RWPE1 (cell line): ENCODE data around the gene ITGA2.

Experiments
- CTCF ChIA-PET: fragments of 350-600 bp; sonication (Branson Sonifier 250); formaldehyde crosslinking; extraction: SDS; loops from one replicate; lab custom pipeline; 2021; lab: Yijun Ruan, JAX
- POLR2A ChIA-PET: fragments of 400-600 bp; formaldehyde crosslinking; extraction: SDS; loops from one replicate; lab custom pipeline; 2020; ENCODE audit warnings: antibody characterized with exemption; ENCODE audit not compliant: low non-redundant PET; lab: Yijun Ruan, JAX
- DNase-seq: peaks from one replicate; pipeline ENCODE4 v3.0.0; 2012; ENCODE audit warnings: low spot score
- H3K27ac ChIP-seq: fragments of 450-650 bp; 2 replicates; pipeline ENCODE4 v1.5.1; 2017
- CTCF ChIP-seq: fragments of 450-650 bp; conservative IDR thresholded peaks from 2 replicates; pipeline ENCODE4 v1.5.1; 2017; ENCODE audit warnings: low read depth, mild to moderate bottlenecking

The ITGA2 gene

GRCh38 chr5:52985306-52985705 lies 3.8 kb upstream of the ITGA2 start:
- CTCF ChIA-PET, result interaction anchor here (0.7 to 1.1 kb wide), 2 partner anchors 32 to 358 kb away, joined by 3 read pairs; no protein-coding TSS in a partner anchor

GRCh38 chr5:52987711-52988331 lies 1.3 kb upstream of the ITGA2 start:
- no peak overlapping the region for H3K27ac ChIP-seq
- no peak for TF ChIP-seq CTCF
- peak; percentile 83 for DNase-seq
- ChIA-PET CTCF (interaction anchor here (0.6 to 5.4 kb wide), 6 partner anchors 11 to 1342 kb away, joined by 3 to 43 read pairs (median 3); no protein-coding TSS in a partner anchor), POLR2A (interaction anchor here (1.0 kb wide), 1 partner anchor 27 kb away, joined by 3 read pairs; no protein-coding TSS in a partner anchor)

More at GRCh38 chr5:52985306-52985705, 3.8 kb upstream of the ITGA2 start:
- POLR2A ChIA-PET, result no interaction called here
- DNase-seq, result peak; percentile 30
- TF ChIP-seq CTCF, result no peak
- H3K27ac ChIP-seq, result no peak overlapping the region

- H3K27ac ChIP-seq, result peak overlapping the region; percentile 90
- ChIA-PET CTCF (interaction anchor here (0.5 to 5.4 kb wide), 8 partner anchors 10 to 1341 kb away, joined by 3 to 43 read pairs (median 3); no protein-coding TSS in a partner anchor), POLR2A (interaction anchor here (0.7 to 1.0 kb wide), 2 partner anchors 27 to 38 kb away, joined by 3 read pairs; no protein-coding TSS in a partner anchor)
- no peak for DNase-seq
- no peak for TF ChIP-seq CTCF
These were observed 672 bp upstream of the ITGA2 start for GRCh38 chr5:52988335-52989024.

- ChIA-PET CTCF (interaction anchor here (0.6 to 5.4 kb wide), 12 partner anchors 9 to 1714 kb away, joined by 3 to 43 read pairs (median 4); no protein-coding TSS in a partner anchor), POLR2A (interaction anchor here (1.3 kb wide), 1 partner anchor 42 kb away, joined by 5 read pairs; no protein-coding TSS in a partner anchor)
- DNase-seq, result peak; percentile 60
- peak overlapping the region; percentile 90 for H3K27ac ChIP-seq
- peak; percentile 74 for TF ChIP-seq CTCF
These were observed 802 bp downstream of the ITGA2 start for GRCh38 chr5:52989781-52990527.

- no peak for TF ChIP-seq CTCF
- ChIA-PET CTCF (interaction anchor here (0.6 to 5.4 kb wide), 8 partner anchors 26 to 963 kb away, joined by 3 to 43 read pairs (median 4); no protein-coding TSS in a partner anchor), POLR2A (interaction anchor here (1.3 kb wide), 1 partner anchor 42 kb away, joined by 5 read pairs; no protein-coding TSS in a partner anchor)
- no peak overlapping the region for H3K27ac ChIP-seq
- DNase-seq, result no peak
These were observed 1.4 kb downstream of the ITGA2 start for GRCh38 chr5:52990528-52990925.
